Endothelial cell of umbilical vein (primary cell): ENCODE measurements around the gene TTC3. TPM values are rescaled to one million over a fixed set of nuclear protein-coding genes. Genes with fewer than 3 reads are reported as not detected.

Experiments
- BruUV-seq: library from RNA; stranded (reverse); fragments of 400-500 nt; replicated peaks from 2 replicates; lab custom pipeline; 2021; lab: Mats Ljungman, UMichigan
- CTCF ChIA-PET: fragments of 300-600, 350-600 bp; sonication (Branson Sonifier 250); formaldehyde crosslinking; loops from one replicate; lab custom pipeline; 2021; ENCODE audit warnings: antibody characterized with exemption, inconsistent platforms; lab: Charles Lee
- POLR2A ChIA-PET: fragments of 300-600, 350-600 bp; sonication (Branson Sonifier 250); formaldehyde crosslinking; loops from one replicate; lab custom pipeline; 2021; ENCODE audit warnings: antibody characterized with exemption, inconsistent platforms; lab: Charles Lee
- DNase-seq: peaks from one replicate; pipeline ENCODE4 v3.0.0-alpha.2; 2011; ENCODE audit warnings: low read depth, low spot score
- FAIRE-seq: peaks from 2 replicates; lab custom pipeline; 2011; peaks lifted over from hg19 to GRCh38; lab: Jason Lieb, UNC
- H2AFZ ChIP-seq: 2 replicates; pipeline ENCODE4 v1.6.0; 2012; ENCODE audit warnings: low read depth, low read length, control low read depth, inconsistent platforms
- H3K27ac ChIP-seq: 2 replicates; pipeline ENCODE4 v1.5.1; 2011; ENCODE audit warnings: low read depth, mild to moderate bottlenecking, control low read depth, low read length, moderate library complexity; ENCODE audit not compliant: insufficient read depth
- H3K27me3 ChIP-seq, 2 experiments: 2 replicates each; pipeline versions ENCODE4 v1.6.0 to v1.6.1; 2011; ENCODE audit warnings: low read length in 2 of 2, mixed read lengths in 1 of 2; ENCODE audit not compliant: control insufficient read depth in 2 of 2, insufficient read depth in 2 of 2
- H3K36me3 ChIP-seq, 2 experiments: 2 replicates in 1 of 2; 3 replicates in 1 of 2; pipeline ENCODE4 v1.5.1; 2011; ENCODE audit warnings: low read length in 2 of 2, mild to moderate bottlenecking in 1 of 2, moderate library complexity in 1 of 2; ENCODE audit not compliant: control insufficient read depth in 2 of 2, insufficient read depth in 2 of 2; ENCODE audit errors: extremely low read depth in 1 of 2
- H3K4me1 ChIP-seq: 3 replicates; pipeline ENCODE4 v1.5.1; 2011; ENCODE audit warnings: mild to moderate bottlenecking, low read length; ENCODE audit not compliant: control insufficient read depth, insufficient read depth; ENCODE audit errors: extremely low read depth
- H3K4me2 ChIP-seq: 2 replicates; pipeline ENCODE4 v1.6.1; 2011; ENCODE audit warnings: low read length, control low read depth, mixed read lengths; ENCODE audit not compliant: insufficient read depth
- H3K4me3 ChIP-seq, 3 experiments: fragments of 200-600 bp in 1 of 3; sonication (generic), shearing (Covaris generic) in 1 of 3; replicated peaks in 1 of 3; 2 replicates each; pipeline ENCODE4 v1.5.1; 2011 to 2016; ENCODE audit warnings: control low read depth in 3 of 3, low read length in 3 of 3, mild to moderate bottlenecking in 2 of 3, inconsistent platforms in 1 of 3, low read depth in 1 of 3, moderate library complexity in 1 of 3; ENCODE audit not compliant: insufficient read depth in 1 of 3
- H3K79me2 ChIP-seq: 2 replicates; pipeline ENCODE4 v1.6.0; 2012; ENCODE audit warnings: low read length, inconsistent platforms; ENCODE audit not compliant: control insufficient read depth, insufficient read depth
- H3K9ac ChIP-seq: replicated peaks from 2 replicates; pipeline ENCODE3; 2011; ENCODE audit warnings: low read length, control low read depth; ENCODE audit not compliant: insufficient read depth; ENCODE audit errors: extremely low read depth
- H3K9me1 ChIP-seq: replicated peaks from 3 replicates; pipeline ENCODE4 v1.6.0; 2011; ENCODE audit warnings: mild to moderate bottlenecking, low read length; ENCODE audit not compliant: control insufficient read depth, insufficient read depth; ENCODE audit errors: extremely low read depth
- H3K9me3 ChIP-seq: replicated peaks from 2 replicates; pipeline ENCODE4 v1.5.1; 2012; ENCODE audit warnings: low read length, inconsistent platforms; ENCODE audit not compliant: control insufficient read depth, insufficient read depth
- H4K20me1 ChIP-seq: replicated peaks from 2 replicates; pipeline ENCODE3; 2011; ENCODE audit warnings: mild to moderate bottlenecking, low read length; ENCODE audit not compliant: control insufficient read depth, insufficient read depth; ENCODE audit errors: extremely low read depth
- FOS ChIP-seq: IDR thresholded peaks from 2 replicates; pipeline ENCODE4 v1.6.1; 2011; ENCODE audit warnings: mild to moderate bottlenecking, low read length, moderate library complexity, borderline replicate concordance; ENCODE audit not compliant: insufficient read depth
- JUN ChIP-seq: IDR thresholded peaks from 2 replicates; pipeline ENCODE4 v1.6.1; 2011; ENCODE audit warnings: borderline replicate concordance, low read depth; ENCODE audit not compliant: insufficient read length, insufficient read depth
- POLR2A ChIP-seq: IDR thresholded peaks from 2 replicates; pipeline ENCODE4 v1.6.1; 2012; ENCODE audit warnings: low read depth, mild to moderate bottlenecking, control low read depth, low read length
- POLR2AphosphoS5 ChIP-seq: IDR thresholded peaks from 2 replicates; pipeline ENCODE4 v1.6.1; 2012; ENCODE audit warnings: low read depth, mild to moderate bottlenecking, control low read depth, low read length, moderate library complexity; ENCODE audit not compliant: insufficient read depth
- dilution Hi-C: fragments of 300-500 bp; cut with MboI; formaldehyde crosslinking; loops from one replicate; pipeline ENCODE4 v1.15.0; 2019; ENCODE audit warnings: low sequenced_read_pairs; ENCODE audit not compliant: extremely low pct_ligation_motif_present
- intact Hi-C: fragments of 100-400 bp; cut with micrococcal nuclease; formaldehyde crosslinking; loops from one replicate; pipeline ENCODE4 v1.10.0; 2022
- polyA plus RNA-seq, 4 experiments: library from polyadenylated mRNA; depleted of rRNA in 3 of 4; stranded (reverse) in 3 of 4; unstranded in 1 of 4; fragments of >200 nt; gene quantifications; 2 replicates each; pipeline versions ENCODE4 v1.2.1 to v1.2.3, GENCODE V29; 2011 to 2012; ENCODE audit warnings: missing spikeins in 1 of 4
- total RNA-seq: library from RNA; stranded (reverse); gene quantifications from 2 replicates; pipeline ENCODE4 v1.2.3, GENCODE V29; 2021
- TF ChIP-seq, protein P1 (sequence below), 2 donors: IDR thresholded peaks; 1 replicate in 1 of 2; 2 replicates in 1 of 2; pipeline ENCODE4 v1.5.1; 2011; ENCODE audit warnings: low read length in 2 of 2, mild to moderate bottlenecking in 2 of 2, moderate library complexity in 2 of 2, control low read depth in 1 of 2, inconsistent platforms in 1 of 2, low read depth in 1 of 2; ENCODE audit not compliant: insufficient read depth in 1 of 2; ENCODE audit errors: extremely low read depth in 1 of 2

TTC3 gene
- total and polyA plus RNA-seq, 2 donors (not counting 3 experiments of a cell fraction or from before 2014, with no cell fraction given): 26.2 to 113 TPM

DNA sequence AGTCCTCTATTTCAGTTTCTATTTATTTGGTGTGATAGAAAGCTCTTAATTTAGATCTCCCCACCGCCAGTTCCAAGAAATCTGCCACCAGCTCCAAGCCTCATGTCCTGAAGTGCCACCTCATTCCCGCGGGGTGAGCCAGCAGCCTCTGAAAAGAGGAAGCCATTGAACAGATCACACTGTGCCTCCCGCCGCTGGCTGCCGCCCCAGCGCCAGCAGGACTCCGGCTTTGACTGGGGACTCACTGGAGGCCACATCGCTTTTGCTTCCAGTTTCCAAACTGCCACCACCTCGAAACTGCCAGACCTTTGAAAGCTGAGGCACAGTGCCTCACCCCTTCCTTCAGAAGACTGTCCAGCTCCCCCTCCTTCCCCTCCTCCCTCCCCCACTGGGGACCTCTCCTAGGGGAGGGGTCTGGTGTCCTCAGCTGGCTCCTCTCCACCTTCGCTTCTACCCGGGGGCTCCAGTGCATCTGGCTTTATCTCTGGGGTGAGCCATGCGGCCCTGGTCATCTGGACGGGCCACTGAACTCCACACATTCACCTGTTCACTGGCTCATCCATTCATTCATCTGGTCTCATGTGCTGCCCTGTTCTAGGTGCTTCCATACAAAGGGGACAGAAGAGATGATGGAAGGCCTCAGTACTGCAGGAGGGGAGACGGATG lies 135.1 kb downstream of the TTC3 start:
- Histone ChIP-seq H3K9me1 (no peaks in the 10 kb centered on the region), H3K4me3 (no peak overlapping the region), H3K27me3 (no peaks in the 10 kb centered on the region), H3K9me3 (no peaks in the 10 kb centered on the region), H2AFZ (no peak overlapping the region), H3K9ac (no peak overlapping the region), H4K20me1 (no peaks in the 10 kb centered on the region), H3K36me3 (no peaks in the 10 kb centered on the region), H3K4me1 (no peaks in the 10 kb centered on the region), H3K4me2 (no peak overlapping the region), H3K79me2 (no peaks in the 10 kb centered on the region), H3K27ac (no peak overlapping the region)
- ChIA-PET POLR2A (no interaction called here), CTCF (interaction anchor here (1.5 kb wide), 1 partner anchor 41 kb away, joined by 3 read pairs; no protein-coding TSS in a partner anchor)
- FAIRE-seq (no peak), DNase-seq (no peak)
- intact Hi-C loops: no loop called here
- TF ChIP-seq POLR2AphosphoS5 (no peak), JUN (no peak), FOS (no peak)
- TF ChIP-seq, protein P1, sequence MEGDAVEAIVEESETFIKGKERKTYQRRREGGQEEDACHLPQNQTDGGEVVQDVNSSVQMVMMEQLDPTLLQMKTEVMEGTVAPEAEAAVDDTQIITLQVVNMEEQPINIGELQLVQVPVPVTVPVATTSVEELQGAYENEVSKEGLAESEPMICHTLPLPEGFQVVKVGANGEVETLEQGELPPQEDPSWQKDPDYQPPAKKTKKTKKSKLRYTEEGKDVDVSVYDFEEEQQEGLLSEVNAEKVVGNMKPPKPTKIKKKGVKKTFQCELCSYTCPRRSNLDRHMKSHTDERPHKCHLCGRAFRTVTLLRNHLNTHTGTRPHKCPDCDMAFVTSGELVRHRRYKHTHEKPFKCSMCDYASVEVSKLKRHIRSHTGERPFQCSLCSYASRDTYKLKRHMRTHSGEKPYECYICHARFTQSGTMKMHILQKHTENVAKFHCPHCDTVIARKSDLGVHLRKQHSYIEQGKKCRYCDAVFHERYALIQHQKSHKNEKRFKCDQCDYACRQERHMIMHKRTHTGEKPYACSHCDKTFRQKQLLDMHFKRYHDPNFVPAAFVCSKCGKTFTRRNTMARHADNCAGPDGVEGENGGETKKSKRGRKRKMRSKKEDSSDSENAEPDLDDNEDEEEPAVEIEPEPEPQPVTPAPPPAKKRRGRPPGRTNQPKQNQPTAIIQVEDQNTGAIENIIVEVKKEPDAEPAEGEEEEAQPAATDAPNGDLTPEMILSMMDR (IDR thresholded peaks at IDR 0.05; ENCODE audit: extremely low read depth in 1 of 2, insufficient read depth in 1 of 2, low read depth in 1 of 2, low read length in 2 of 2): no peak
- dilution Hi-C loops: no loop called here
- no TSS peak for BruUV-seq

DNA sequence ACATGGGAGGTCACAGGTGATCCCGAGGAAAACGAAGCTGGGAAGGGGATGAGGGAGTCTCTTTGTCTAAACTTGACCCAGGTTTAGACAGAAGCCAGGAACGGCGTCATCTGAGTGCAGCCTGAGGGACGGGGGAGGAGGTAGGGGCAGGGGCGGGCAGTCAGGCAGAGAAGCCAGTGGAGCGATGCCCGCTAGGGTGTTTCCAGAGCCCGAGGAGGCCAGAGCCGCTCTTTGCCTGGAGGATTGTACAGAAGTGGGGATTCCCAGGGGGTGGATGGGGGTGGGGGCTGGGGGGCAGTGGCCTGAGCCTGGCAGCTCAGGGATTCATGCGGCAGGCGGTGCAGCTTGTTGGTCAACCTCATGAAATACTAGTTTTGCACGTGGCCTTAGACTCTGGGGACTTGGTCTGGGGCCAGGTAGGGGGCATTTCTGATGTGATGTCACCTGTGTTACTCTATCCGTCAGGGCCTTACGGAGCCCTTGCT lies 135.7 kb downstream of the TTC3 start:
- no peak for TF ChIP-seq POLR2A
- Histone ChIP-seq H3K4me1 (no peaks in the 10 kb centered on the region), H3K9me1 (no peaks in the 10 kb centered on the region), H3K27ac (no peak overlapping the region), H4K20me1 (no peaks in the 10 kb centered on the region), H3K4me2 (no peak overlapping the region), H3K36me3 (no peaks in the 10 kb centered on the region), H3K9me3 (no peaks in the 10 kb centered on the region), H3K27me3 (no peaks in the 10 kb centered on the region), H3K4me3 (no peak overlapping the region), H3K9ac (no peak overlapping the region), H3K79me2 (no peaks in the 10 kb centered on the region), H2AFZ (no peak overlapping the region)
- CTCF ChIA-PET: no interaction called here
- no TSS peak for BruUV-seq
- FAIRE-seq (no peak), DNase-seq (no peak)
- intact Hi-C loops: no loop called here
- dilution Hi-C loops: no loop called here
- POLR2A ChIA-PET: no interaction called here
